ENCODE data around the gene NUBPL. TPM values are rescaled to one million over a fixed set of nuclear protein-coding genes. Genes with fewer than 3 reads are reported as not detected.
"Not testable (repeated sequence)": the region's sequence is repeated elsewhere in the genome, so short reads cannot be mapped to it uniquely, and the experiment has no call there.

Gene NUBPL
- total RNA-seq, 1 donor from 2014 or later, result 27.0 TPM

GRCh38 chr14:31877255-31877798 is 316.1 kb downstream of the NUBPL start:
- peak; percentile 17 for DNase-seq (ENCODE audit: low spot score)

GRCh38 chr14:31879661-31880348 is 318.6 kb downstream of the NUBPL start:
- DNase-seq (ENCODE audit: low spot score), result no peak

- peak; percentile 14 for DNase-seq (ENCODE audit: low spot score)
Measured at GRCh38 chr14:31880935-31881334, 319.7 kb downstream of the NUBPL start.

- no peak for DNase-seq (ENCODE audit: low spot score)
Measured at GRCh38 chr14:31881531-31882310, 320.5 kb downstream of the NUBPL start.

- DNase-seq (ENCODE audit: low spot score), result no peak
Measured at GRCh38 chr14:31884238-31884637, 323.0 kb downstream of the NUBPL start.

GRCh38 chr14:31884776-31885379 is 323.7 kb downstream of the NUBPL start:
- no peak for DNase-seq (ENCODE audit: low spot score)

- no peak for DNase-seq (ENCODE audit: low spot score)
Measured at GRCh38 chr14:31886156-31886835, 325.1 kb downstream of the NUBPL start.

- DNase-seq (ENCODE audit: low spot score), result no peak
Measured at GRCh38 chr14:31887929-31888580, 326.9 kb downstream of the NUBPL start.

- no peak for DNase-seq (ENCODE audit: low spot score)
Measured at GRCh38 chr14:31889297-31889696, 328.1 kb downstream of the NUBPL start.

- DNase-seq (ENCODE audit: low spot score), result not testable (repeated sequence)
Measured at GRCh38 chr14:31890202-31890601, 329.0 kb downstream of the NUBPL start.

- DNase-seq (ENCODE audit: low spot score), result no peak
Measured at GRCh38 chr14:31893221-31893757, 332.1 kb downstream of the NUBPL start.

GRCh38 chr14:31894351-31894750 is 333.1 kb downstream of the NUBPL start:
- no peak for DNase-seq (ENCODE audit: low spot score)

- DNase-seq (ENCODE audit: low spot score), result peak; percentile 42
Measured at GRCh38 chr14:31895206-31895605, 334.0 kb downstream of the NUBPL start.

- no peak for DNase-seq (ENCODE audit: low spot score)
Measured at GRCh38 chr14:31895646-31896045, 334.4 kb downstream of the NUBPL start.

GRCh38 chr14:31897581-31898186 is 336.5 kb downstream of the NUBPL start:
- no peak for DNase-seq (ENCODE audit: low spot score)

GRCh38 chr14:31898838-31899528 is 337.8 kb downstream of the NUBPL start:
- DNase-seq (ENCODE audit: low spot score), result peak; percentile 6

- no peak for DNase-seq (ENCODE audit: low spot score)
Measured at GRCh38 chr14:31902002-31902401, 340.8 kb downstream of the NUBPL start.

- DNase-seq (ENCODE audit: low spot score), result no peak
Measured at GRCh38 chr14:31902945-31903646, 341.9 kb downstream of the NUBPL start.

GRCh38 chr14:31909977-31910376 is 348.8 kb downstream of the NUBPL start:
- DNase-seq (ENCODE audit: low spot score), result no peak

Measured in umbilical cord (tissue), 2 donors.